ENCODE data around the gene MPLKIP.
A peak's percentile ranks its signal among the peaks of the same experiment; 100 is the strongest.

The MPLKIP gene

DNA sequence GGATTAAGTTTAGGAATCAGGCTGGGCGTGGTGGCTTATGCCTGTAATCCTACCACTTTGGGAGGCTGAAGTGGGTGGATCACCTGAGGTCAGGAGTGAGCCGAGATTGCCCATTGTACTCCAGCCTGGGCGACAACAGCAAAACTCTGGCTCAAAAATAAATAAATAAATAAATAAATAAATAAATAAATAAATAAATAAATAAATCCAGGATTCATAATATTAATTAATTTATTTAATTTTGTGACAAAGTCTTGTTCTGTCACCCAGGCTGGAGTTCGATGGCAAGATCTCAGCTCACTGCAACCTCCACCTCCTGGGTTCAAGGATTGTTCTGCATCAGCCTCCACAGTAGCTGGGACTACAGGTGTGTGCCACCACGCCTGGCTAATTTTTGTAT, 4.6 kb upstream of the MPLKIP start:
- TF ChIP-seq, protein P1, sequence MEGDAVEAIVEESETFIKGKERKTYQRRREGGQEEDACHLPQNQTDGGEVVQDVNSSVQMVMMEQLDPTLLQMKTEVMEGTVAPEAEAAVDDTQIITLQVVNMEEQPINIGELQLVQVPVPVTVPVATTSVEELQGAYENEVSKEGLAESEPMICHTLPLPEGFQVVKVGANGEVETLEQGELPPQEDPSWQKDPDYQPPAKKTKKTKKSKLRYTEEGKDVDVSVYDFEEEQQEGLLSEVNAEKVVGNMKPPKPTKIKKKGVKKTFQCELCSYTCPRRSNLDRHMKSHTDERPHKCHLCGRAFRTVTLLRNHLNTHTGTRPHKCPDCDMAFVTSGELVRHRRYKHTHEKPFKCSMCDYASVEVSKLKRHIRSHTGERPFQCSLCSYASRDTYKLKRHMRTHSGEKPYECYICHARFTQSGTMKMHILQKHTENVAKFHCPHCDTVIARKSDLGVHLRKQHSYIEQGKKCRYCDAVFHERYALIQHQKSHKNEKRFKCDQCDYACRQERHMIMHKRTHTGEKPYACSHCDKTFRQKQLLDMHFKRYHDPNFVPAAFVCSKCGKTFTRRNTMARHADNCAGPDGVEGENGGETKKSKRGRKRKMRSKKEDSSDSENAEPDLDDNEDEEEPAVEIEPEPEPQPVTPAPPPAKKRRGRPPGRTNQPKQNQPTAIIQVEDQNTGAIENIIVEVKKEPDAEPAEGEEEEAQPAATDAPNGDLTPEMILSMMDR (IDR thresholded peaks at IDR 0.05; ENCODE audit: low read depth, low read length, poor library complexity, severe bottlenecking) = no peak
- no peak for TF ChIP-seq EZH2phosphoT487 (IDR thresholded peaks at IDR 0.05; ENCODE audit: borderline replicate concordance, low read length)
- H3K36me3 ChIP-seq (ENCODE audit: control insufficient read depth, low read length) = peaks cover 4% of the 10 kb centered on the region; the same call in 1 of the 2 replicates
- H3K4me3 ChIP-seq (ENCODE audit: low read length) = no peak overlapping the region
- no peak overlapping the region for H3K27ac ChIP-seq (ENCODE audit: low read depth, low read length)
- H3K9me2 ChIP-seq (replicated peaks; ENCODE audit: control insufficient read depth, low read length) = no peaks in the 10 kb centered on the region
- H3K79me2 ChIP-seq (ENCODE audit: control insufficient read depth, low read length) = peaks cover 5% of the 10 kb centered on the region
- H3K9me3 ChIP-seq (ENCODE audit: control insufficient read depth, insufficient read depth, low read length) = peaks cover 4% of the 10 kb centered on the region; the same call in 1 of the 2 replicates
- H3K4me1 ChIP-seq (ENCODE audit: control insufficient read depth, low read length) = peaks cover 9% of the 10 kb centered on the region
- H3F3A ChIP-seq (ENCODE audit: control insufficient read depth, insufficient read depth) = no peaks in the 10 kb centered on the region
- no peaks in the 10 kb centered on the region for H4K20me1 ChIP-seq (ENCODE audit: control insufficient read depth, insufficient read depth, low read depth, low read length)
- peaks cover 6% of the 10 kb centered on the region; the same call in 1 of the 2 replicates for H3K27me3 ChIP-seq (ENCODE audit: control insufficient read depth, low read length)
- H3K4me2 ChIP-seq (ENCODE audit: low read length) = no peak overlapping the region

DNA sequence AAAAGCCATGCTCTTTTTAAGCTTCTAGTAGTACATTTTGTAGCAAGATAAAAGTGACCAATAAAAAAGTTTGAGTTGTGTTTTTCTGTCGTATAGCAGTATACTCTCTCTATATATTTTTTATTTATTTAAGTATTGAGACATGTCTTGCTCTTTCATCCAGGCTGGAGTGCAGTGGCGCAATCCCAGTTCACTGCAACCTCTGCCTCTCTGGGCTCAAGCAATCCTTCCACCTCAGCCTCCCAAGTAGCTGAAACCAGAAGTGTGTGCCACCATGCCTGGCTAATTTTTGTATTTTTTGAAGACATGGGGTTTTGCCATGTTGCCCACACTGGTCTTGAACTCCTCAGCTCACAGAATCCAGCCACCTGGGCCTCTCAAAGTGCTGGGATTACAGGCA, 3.1 kb upstream of the MPLKIP start:
- H4K20me1 ChIP-seq (ENCODE audit: control insufficient read depth, insufficient read depth, low read depth, low read length) = peaks cover 6% of the 10 kb centered on the region; the same call in 1 of the 2 replicates
- peaks cover 4% of the 10 kb centered on the region; the same call in 1 of the 2 replicates for H3K9me3 ChIP-seq (ENCODE audit: control insufficient read depth, insufficient read depth, low read length)
- no peaks in the 10 kb centered on the region for H3K27me3 ChIP-seq (ENCODE audit: control insufficient read depth, low read length)
- no peak overlapping the region for H3K27ac ChIP-seq (ENCODE audit: low read depth, low read length)
- H3K79me2 ChIP-seq (ENCODE audit: control insufficient read depth, low read length) = peaks cover 19% of the 10 kb centered on the region
- H3K9me2 ChIP-seq (replicated peaks; ENCODE audit: control insufficient read depth, low read length) = no peaks in the 10 kb centered on the region
- H3K36me3 ChIP-seq (ENCODE audit: control insufficient read depth, low read length) = peaks cover 11% of the 10 kb centered on the region
- TF ChIP-seq, protein P1 (IDR thresholded peaks at IDR 0.05; ENCODE audit: low read depth, low read length, poor library complexity, severe bottlenecking) = no peak
- no peak for TF ChIP-seq EZH2phosphoT487 (IDR thresholded peaks at IDR 0.05; ENCODE audit: borderline replicate concordance, low read length)
- H3K4me1 ChIP-seq (ENCODE audit: control insufficient read depth, low read length) = peaks cover 19% of the 10 kb centered on the region
- H3K4me2 ChIP-seq (ENCODE audit: low read length) = no peak overlapping the region
- no peak overlapping the region for H3K4me3 ChIP-seq (ENCODE audit: low read length)
- no peaks in the 10 kb centered on the region for H3F3A ChIP-seq (ENCODE audit: control insufficient read depth, insufficient read depth)

DNA sequence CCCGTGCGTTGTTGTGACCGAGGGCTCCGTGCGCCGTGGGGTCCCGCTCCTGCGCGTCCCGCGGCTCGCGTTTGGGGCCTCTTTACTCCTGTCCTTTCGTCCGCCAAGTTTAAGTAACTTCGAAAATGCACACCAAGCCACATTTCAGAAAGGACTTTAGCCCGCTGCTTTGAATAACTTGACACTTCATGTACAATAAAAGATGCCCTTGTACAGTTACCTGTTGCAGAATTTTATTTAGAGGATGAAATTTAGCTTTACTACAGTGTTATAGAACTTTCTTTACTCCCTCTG, 842 bp upstream of the MPLKIP start:
- peaks cover 42% of the 10 kb centered on the region for H3K79me2 ChIP-seq (ENCODE audit: control insufficient read depth, low read length)
- H3K9me2 ChIP-seq (replicated peaks; ENCODE audit: control insufficient read depth, low read length) = no peaks in the 10 kb centered on the region
- no peaks in the 10 kb centered on the region for H3K27me3 ChIP-seq (ENCODE audit: control insufficient read depth, low read length)
- H3K4me1 ChIP-seq (ENCODE audit: control insufficient read depth, low read length) = peaks cover 29% of the 10 kb centered on the region
- peak overlapping the region; percentile 93 for H3K4me3 ChIP-seq (ENCODE audit: low read length)
- H3K9me3 ChIP-seq (ENCODE audit: control insufficient read depth, insufficient read depth, low read length) = peaks cover 4% of the 10 kb centered on the region; the same call in 1 of the 2 replicates
- peaks cover 33% of the 10 kb centered on the region for H3K36me3 ChIP-seq (ENCODE audit: control insufficient read depth, low read length)
- H4K20me1 ChIP-seq (ENCODE audit: control insufficient read depth, insufficient read depth, low read depth, low read length) = peaks cover 14% of the 10 kb centered on the region
- H3K27ac ChIP-seq (ENCODE audit: low read depth, low read length) = no peak overlapping the region
- TF ChIP-seq EZH2phosphoT487 (IDR thresholded peaks at IDR 0.05; ENCODE audit: borderline replicate concordance, low read length) = no peak
- TF ChIP-seq, protein P1 (IDR thresholded peaks at IDR 0.05; ENCODE audit: low read depth, low read length, poor library complexity, severe bottlenecking) = no peak
- H3K4me2 ChIP-seq (ENCODE audit: low read length) = peak overlapping the region; percentile 69
- no peaks in the 10 kb centered on the region for H3F3A ChIP-seq (ENCODE audit: control insufficient read depth, insufficient read depth)
